ENCODE measurements around the gene FLYWCH1.
"Not testable (repeated sequence)": the region's sequence is repeated elsewhere in the genome, so short reads cannot be mapped to it uniquely, and the experiment has no call there.

FLYWCH1 gene

GRCh38 chr16:2925951-2926649, 14.4 kb downstream of the FLYWCH1 start:
- no peak for DNase-seq (ENCODE audit: low spot score)

GRCh38 chr16:2926650-2926999, 14.9 kb downstream of the FLYWCH1 start:
- no peak for DNase-seq (ENCODE audit: low spot score)

- peak; percentile 86 for DNase-seq (ENCODE audit: low spot score)
Measured at GRCh38 chr16:2927010-2927646, 15.4 kb downstream of the FLYWCH1 start.

- not testable (repeated sequence) for DNase-seq (ENCODE audit: low spot score)
Measured at GRCh38 chr16:2928151-2928550, 16.4 kb downstream of the FLYWCH1 start.

GRCh38 chr16:2928796-2929195, 17.1 kb downstream of the FLYWCH1 start:
- no peak for DNase-seq (ENCODE audit: low spot score)

- no peak for DNase-seq (ENCODE audit: low spot score)
Measured at GRCh38 chr16:2929693-2930092, 18.0 kb downstream of the FLYWCH1 start.

GRCh38 chr16:2930236-2930635, 18.5 kb downstream of the FLYWCH1 start:
- DNase-seq (ENCODE audit: low spot score): no peak

- DNase-seq (ENCODE audit: low spot score): not testable (repeated sequence)
Measured at GRCh38 chr16:2931231-2931914, 19.6 kb downstream of the FLYWCH1 start.

- DNase-seq (ENCODE audit: low spot score): no peak
Measured at GRCh38 chr16:2933136-2933535, 21.4 kb downstream of the FLYWCH1 start.

- no peak for DNase-seq (ENCODE audit: low spot score)
Measured at GRCh38 chr16:2933701-2934100, 22.0 kb downstream of the FLYWCH1 start.

- DNase-seq (ENCODE audit: low spot score): no peak
Measured at GRCh38 chr16:2934450-2934849, 22.7 kb downstream of the FLYWCH1 start.

- DNase-seq (ENCODE audit: low spot score): no peak
Measured at GRCh38 chr16:2936436-2937011, 24.8 kb downstream of the FLYWCH1 start.

- no peak for DNase-seq (ENCODE audit: low spot score)
Measured at GRCh38 chr16:2937170-2937569, 25.4 kb downstream of the FLYWCH1 start.

GRCh38 chr16:2938206-2938605, 26.5 kb downstream of the FLYWCH1 start:
- no peak for DNase-seq (ENCODE audit: low spot score)

- no peak for DNase-seq (ENCODE audit: low spot score)
Measured at GRCh38 chr16:2939968-2940367, 28.2 kb downstream of the FLYWCH1 start.

GRCh38 chr16:2942045-2942444, 30.3 kb downstream of the FLYWCH1 start:
- DNase-seq (ENCODE audit: low spot score): no peak

- not testable (repeated sequence) for DNase-seq (ENCODE audit: low spot score)
Measured at GRCh38 chr16:2943716-2944115, 32.0 kb downstream of the FLYWCH1 start.

GRCh38 chr16:2946649-2947048, 34.9 kb downstream of the FLYWCH1 start:
- no peak for DNase-seq (ENCODE audit: low spot score)

GRCh38 chr16:2948807-2949704, 37.3 kb downstream of the FLYWCH1 start:
- no peak for DNase-seq (ENCODE audit: low spot score)

- no peak for DNase-seq (ENCODE audit: low spot score)
Measured at GRCh38 chr16:2949705-2950352, 38.1 kb downstream of the FLYWCH1 start.

GRCh38 chr16:2950353-2950724, 38.6 kb downstream of the FLYWCH1 start:
- no peak for DNase-seq (ENCODE audit: low spot score)
